SJSA1 (cell line): ENCODE data around the gene IKZF1. TPM values are rescaled to one million over a fixed set of nuclear protein-coding genes. Genes with fewer than 3 reads are reported as not detected.

Experiments
- DNase-seq, 2 experiments: peaks; one replicate each; pipeline ENCODE4 v3.0.0-alpha.2; 2015 to 2020; ENCODE audit warnings: low spot score in 2 of 2, low read depth in 1 of 2
- H3K27ac ChIP-seq: fragments of 250-450 bp; sonication (Bioruptor Pico); 2 replicates; pipeline ENCODE4 v1.5.1; 2020; ENCODE audit warnings: mild to moderate bottlenecking, moderate library complexity
- H3K27me3 ChIP-seq: fragments of 250-450 bp; sonication (Bioruptor Pico); replicated peaks from 2 replicates; pipeline ENCODE4 v1.5.1; 2020; ENCODE audit warnings: mild to moderate bottlenecking, moderate library complexity
- H3K36me3 ChIP-seq: fragments of 250-450 bp; sonication (Bioruptor Pico); 2 replicates; pipeline ENCODE4 v1.5.1; 2020; ENCODE audit warnings: mild to moderate bottlenecking
- H3K4me1 ChIP-seq: fragments of 250-450 bp; sonication (Bioruptor Pico); replicated peaks from 2 replicates; pipeline ENCODE4 v1.6.1; 2021; ENCODE audit warnings: mild to moderate bottlenecking
- H3K4me3 ChIP-seq: fragments of 250-450 bp; sonication (Bioruptor Pico); 2 replicates; pipeline ENCODE4 v1.5.1; 2020; ENCODE audit warnings: mild to moderate bottlenecking
- H3K9me3 ChIP-seq: fragments of 250-450 bp; sonication (Bioruptor Pico); replicated peaks from 2 replicates; pipeline ENCODE4 v1.5.1; 2020; ENCODE audit warnings: mild to moderate bottlenecking
- total RNA-seq: library from RNA; depleted of rRNA; stranded (reverse); fragments of >200 nt; shearing (Covaris generic); gene quantifications from 2 replicates; pipeline ENCODE4 v1.2.3, GENCODE V29; 2014

The IKZF1 gene
- total RNA-seq, 1 experiment from 2014 or later = not detected

DNA sequence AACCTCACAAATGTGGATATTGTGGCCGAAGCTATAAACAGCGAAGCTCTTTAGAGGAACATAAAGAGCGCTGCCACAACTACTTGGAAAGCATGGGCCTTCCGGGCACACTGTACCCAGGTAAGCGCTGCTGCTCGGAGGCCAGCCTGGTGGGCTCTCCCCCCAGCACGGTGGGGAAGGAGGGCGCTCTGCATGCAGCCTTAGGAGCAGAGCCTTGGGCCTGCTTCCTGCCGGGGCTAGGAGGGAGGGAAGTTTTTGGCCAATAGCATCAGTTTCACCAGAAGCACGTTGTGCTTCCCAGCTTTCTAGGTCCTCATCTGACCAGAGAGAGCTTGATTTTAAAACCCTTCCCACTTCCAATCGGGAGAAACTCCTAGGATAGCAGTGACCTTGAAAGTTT is 82.8 kb downstream of the IKZF1 start:
- no peaks in the 10 kb centered on the region for H3K36me3 ChIP-seq
- H3K4me3 ChIP-seq = no peak overlapping the region
- DNase-seq = no peak
- no peaks in the 10 kb centered on the region for H3K9me3 ChIP-seq
- H3K27ac ChIP-seq = no peak overlapping the region
- H3K4me1 ChIP-seq = no peaks in the 10 kb centered on the region
- peaks cover 4% of the 10 kb centered on the region; the same call in 1 of the 2 replicates for H3K27me3 ChIP-seq

DNA sequence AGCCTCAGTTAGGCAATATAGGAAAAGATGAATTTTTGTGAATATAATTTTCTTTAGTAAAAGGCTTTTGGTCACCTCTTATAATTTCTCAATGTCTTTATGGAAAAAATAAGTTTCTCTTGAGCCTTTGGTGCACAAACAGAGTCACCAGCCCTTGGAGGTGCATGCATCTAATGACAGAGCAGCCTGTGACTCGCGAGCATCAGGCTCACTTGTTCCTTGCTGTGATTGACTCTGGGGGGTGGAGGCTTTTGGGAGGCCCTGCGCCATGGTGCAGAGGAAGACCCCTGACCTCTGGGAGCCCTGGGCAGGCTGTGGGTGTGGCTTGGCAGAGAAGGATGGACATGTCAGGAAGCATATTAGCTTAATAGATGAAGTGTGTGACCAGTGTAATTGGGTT is 85.4 kb downstream of the IKZF1 start:
- no peak overlapping the region for H3K4me3 ChIP-seq
- H3K4me1 ChIP-seq = no peaks in the 10 kb centered on the region
- H3K27ac ChIP-seq = no peak overlapping the region
- H3K27me3 ChIP-seq = peaks cover 4% of the 10 kb centered on the region; the same call in 1 of the 2 replicates
- H3K36me3 ChIP-seq = no peaks in the 10 kb centered on the region
- no peaks in the 10 kb centered on the region for H3K9me3 ChIP-seq
- no peak for DNase-seq

DNA sequence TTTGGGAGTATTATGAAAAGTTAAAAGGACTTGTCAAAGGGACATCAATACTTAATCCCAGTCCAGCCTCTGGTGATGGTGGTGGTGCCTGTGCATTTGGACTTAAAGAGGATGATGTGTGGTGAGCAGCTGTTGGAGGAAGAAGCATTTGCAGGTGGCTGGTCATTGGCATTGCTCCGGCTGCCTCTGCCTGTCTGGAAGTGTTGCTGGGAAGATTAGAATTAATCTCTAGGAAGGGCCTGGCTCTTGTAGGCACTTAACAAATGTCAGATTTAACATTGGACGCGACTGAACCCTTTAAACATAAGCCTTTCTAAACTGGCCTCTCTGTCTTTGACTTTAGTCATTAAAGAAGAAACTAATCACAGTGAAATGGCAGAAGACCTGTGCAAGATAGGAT is 86.9 kb downstream of the IKZF1 start:
- no peaks in the 10 kb centered on the region for H3K9me3 ChIP-seq

DNA sequence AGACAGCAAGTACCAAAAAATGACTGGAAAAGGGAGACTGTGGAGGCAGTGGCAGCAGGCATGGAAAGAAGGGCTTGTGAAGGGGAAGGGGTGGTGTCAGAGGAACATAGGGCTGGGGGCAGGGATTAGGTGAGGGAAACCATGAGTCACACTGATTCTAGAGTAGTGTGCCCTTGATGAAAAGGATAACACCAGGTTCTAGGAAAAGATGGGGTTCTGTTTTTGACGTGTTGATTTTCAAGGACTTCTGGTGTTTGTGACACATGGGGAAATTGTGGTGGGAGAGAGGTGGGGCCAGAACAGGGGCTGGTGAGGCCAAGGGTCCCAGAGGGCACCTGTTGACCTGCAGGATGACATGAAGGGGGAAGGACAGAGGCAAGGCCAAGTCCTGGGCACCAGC is 88.6 kb downstream of the IKZF1 start:
- no peak for DNase-seq
- H3K4me1 ChIP-seq = no peaks in the 10 kb centered on the region
- H3K27ac ChIP-seq = no peak overlapping the region
- H3K4me3 ChIP-seq = no peak overlapping the region
- no peaks in the 10 kb centered on the region for H3K36me3 ChIP-seq
- H3K27me3 ChIP-seq = 0 out of 2 replicates have a peak, but pooled peaks cover under 1% of the 10 kb centered on the region
- no peaks in the 10 kb centered on the region for H3K9me3 ChIP-seq

More for the DNA sequence above, 86.9 kb downstream of the IKZF1 start:
- Histone ChIP-seq H3K27ac (no peak overlapping the region), H3K4me1 (no peaks in the 10 kb centered on the region), H3K4me3 (no peak overlapping the region), H3K27me3 (peaks cover 4% of the 10 kb centered on the region; the same call in 1 of the 2 replicates), H3K36me3 (no peaks in the 10 kb centered on the region)
- no peak for DNase-seq

DNA sequence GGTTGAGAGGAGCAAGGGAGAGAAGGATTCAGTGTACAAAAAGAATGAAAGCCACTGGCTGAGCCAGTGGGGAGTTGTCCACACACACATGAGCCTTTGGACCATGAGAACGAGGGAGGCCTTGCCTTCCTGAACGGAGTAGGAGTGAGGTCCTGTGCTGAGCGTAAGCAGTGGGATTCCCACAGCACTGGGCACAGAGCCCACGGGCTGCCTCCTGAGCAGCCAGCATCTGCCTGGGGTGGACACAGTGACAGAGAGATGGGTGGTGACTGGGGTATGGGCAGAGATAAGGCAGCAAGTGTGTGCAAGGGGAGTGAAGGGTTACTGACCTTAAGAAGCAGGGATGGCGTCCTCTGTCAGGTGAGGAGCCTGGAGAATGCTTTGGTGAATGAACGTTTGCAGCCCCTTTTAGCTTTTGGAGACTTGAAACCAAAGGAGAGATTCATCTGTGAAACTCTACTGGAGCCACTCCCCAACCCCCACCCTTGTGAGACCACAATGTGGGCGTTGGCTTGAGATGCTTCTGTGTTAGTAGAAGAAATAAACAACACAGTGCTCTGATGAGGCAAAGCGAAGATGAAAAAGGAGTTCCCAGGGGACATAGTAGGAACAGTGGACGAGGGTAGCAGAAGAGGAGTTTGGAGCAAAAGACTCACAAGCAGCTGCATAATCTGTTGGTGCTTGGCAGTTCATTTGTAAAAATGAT is 89.2 kb downstream of the IKZF1 start:
- Histone ChIP-seq H3K9me3 (no peaks in the 10 kb centered on the region), H3K27ac (no peak overlapping the region), H3K36me3 (no peaks in the 10 kb centered on the region), H3K4me3 (no peak overlapping the region), H3K4me1 (no peaks in the 10 kb centered on the region), H3K27me3 (0 out of 2 replicates have a peak, but pooled peaks cover 3% of the 10 kb centered on the region)
- DNase-seq = no peak

DNA sequence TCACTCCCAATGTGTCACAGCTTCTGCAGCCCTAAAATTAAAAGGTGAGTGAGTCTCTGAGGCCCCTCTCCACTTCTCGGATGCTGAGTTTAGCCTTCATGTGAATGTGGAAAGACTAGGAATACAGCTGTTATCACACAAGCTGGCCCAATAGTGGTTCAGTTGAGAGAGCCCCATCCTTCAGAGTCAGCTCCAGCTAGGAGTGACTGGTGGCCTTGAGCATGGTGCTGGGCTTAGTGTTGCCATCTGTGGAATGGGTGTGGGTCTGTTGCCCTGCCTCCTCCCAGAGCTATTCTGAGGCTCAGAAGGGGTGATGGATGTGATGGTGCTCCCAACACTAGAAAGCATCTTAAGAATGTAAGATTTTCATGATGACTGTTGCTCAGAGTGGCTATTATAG is 89.8 kb downstream of the IKZF1 start:
- Histone ChIP-seq H3K27me3 (0 out of 2 replicates have a peak, but pooled peaks cover 5% of the 10 kb centered on the region), H3K27ac (no peak overlapping the region), H3K4me1 (no peaks in the 10 kb centered on the region), H3K36me3 (no peaks in the 10 kb centered on the region), H3K9me3 (no peaks in the 10 kb centered on the region), H3K4me3 (no peak overlapping the region)
- DNase-seq = no peak

DNA sequence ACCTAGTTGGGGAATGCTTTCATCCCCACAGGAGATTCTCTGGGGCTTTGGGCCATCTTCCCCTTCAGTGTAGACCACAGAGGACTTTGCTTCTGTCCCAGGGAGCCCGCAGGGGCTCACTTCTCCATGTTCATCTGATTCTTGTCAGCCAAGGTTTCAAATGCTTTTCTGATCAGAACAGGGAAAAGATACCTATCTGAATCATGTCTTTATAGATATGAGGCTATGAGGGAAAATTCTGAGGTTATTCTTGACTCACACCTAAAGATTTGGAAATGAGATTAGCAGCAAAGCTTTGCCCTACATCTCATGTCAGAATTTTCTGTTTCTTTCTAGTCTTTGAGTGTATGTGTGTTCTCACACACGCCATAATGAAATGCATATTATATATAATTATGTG is 92.3 kb downstream of the IKZF1 start:
- Histone ChIP-seq H3K27me3 (peaks cover 8% of the 10 kb centered on the region; the same call in 1 of the 2 replicates), H3K9me3 (no peaks in the 10 kb centered on the region), H3K27ac (no peak overlapping the region), H3K36me3 (no peaks in the 10 kb centered on the region), H3K4me1 (no peaks in the 10 kb centered on the region), H3K4me3 (no peak overlapping the region)
- no peak for DNase-seq

DNA sequence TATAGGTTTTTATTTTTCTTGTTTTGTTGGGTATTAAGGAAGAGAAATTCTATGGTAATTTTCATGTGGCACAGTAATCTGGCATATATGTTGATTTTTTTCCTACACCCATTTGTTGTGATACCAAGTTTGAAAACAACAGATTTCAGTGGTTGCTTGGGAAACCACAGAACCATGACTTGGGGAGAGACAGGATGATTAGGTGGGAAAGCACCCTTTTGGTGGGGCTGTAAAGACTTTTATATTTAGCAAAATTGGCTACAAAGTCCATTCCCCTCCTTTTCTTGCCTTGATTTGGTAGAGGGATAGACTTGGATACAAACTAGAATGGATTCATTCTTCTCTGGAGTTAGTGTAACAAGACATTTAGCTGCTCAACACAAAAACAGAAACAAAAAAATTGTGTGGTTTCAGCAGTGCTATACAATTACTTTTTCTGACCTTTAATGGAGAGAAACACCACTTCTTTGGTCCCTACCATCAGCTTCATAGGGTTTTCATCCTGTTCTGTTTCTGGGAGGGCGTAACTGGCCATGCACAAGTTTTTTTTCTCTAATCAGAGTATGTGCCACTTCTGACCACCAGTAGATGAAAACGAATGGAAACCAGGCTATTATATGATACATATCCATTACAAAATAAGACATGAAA is 92.9 kb downstream of the IKZF1 start:
- no peak for DNase-seq
- H3K36me3 ChIP-seq = no peaks in the 10 kb centered on the region
- no peaks in the 10 kb centered on the region for H3K9me3 ChIP-seq
- no peak overlapping the region for H3K27ac ChIP-seq
- peaks cover 8% of the 10 kb centered on the region; the same call in 1 of the 2 replicates for H3K27me3 ChIP-seq
- no peaks in the 10 kb centered on the region for H3K4me1 ChIP-seq
- H3K4me3 ChIP-seq = no peak overlapping the region

DNA sequence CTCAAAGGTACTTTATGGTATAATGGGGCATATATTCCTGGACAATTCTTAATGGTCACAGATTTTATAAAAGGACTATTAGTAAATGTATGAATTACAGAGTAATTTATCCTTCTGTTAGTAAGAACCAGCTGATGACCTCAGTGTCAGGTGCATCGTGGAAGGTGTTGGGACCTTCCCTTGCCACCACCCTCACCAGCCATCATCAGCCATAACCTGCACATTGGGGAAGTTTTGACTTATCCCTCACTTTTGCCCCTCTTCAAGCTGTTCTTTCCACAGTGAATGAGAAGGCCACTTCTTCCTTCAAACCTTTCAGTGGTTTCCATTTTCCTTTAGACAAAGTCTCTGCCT is 93.4 kb downstream of the IKZF1 start:
- no peaks in the 10 kb centered on the region for H3K4me1 ChIP-seq
- H3K27me3 ChIP-seq = peaks cover 8% of the 10 kb centered on the region
- no peak overlapping the region for H3K27ac ChIP-seq
- no peak overlapping the region for H3K4me3 ChIP-seq
- H3K36me3 ChIP-seq = no peaks in the 10 kb centered on the region
- H3K9me3 ChIP-seq = no peaks in the 10 kb centered on the region
- no peak for DNase-seq

DNA sequence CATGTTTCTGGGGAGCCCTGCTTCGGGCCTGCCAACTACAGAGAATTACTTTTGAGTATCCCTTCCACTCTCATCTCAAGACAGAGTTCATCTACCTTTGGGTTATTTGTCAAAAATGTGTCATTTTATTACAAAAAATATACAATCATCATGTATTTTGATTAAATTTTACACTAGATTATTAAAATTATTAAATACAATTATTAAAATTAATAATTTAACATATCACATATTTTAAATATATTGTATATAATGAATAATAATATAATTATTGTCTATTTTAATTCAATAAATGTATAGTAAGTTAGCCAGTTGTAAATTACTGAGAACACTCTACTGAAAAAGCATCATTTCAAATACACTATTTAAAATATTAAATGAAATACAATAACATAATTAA is 94.7 kb downstream of the IKZF1 start:
- no peak overlapping the region for H3K27ac ChIP-seq
- H3K27me3 ChIP-seq = peaks cover 12% of the 10 kb centered on the region
- no peaks in the 10 kb centered on the region for H3K36me3 ChIP-seq
- H3K4me1 ChIP-seq = no peaks in the 10 kb centered on the region
- H3K9me3 ChIP-seq = no peaks in the 10 kb centered on the region
- H3K4me3 ChIP-seq = no peak overlapping the region
- no peak for DNase-seq

DNA sequence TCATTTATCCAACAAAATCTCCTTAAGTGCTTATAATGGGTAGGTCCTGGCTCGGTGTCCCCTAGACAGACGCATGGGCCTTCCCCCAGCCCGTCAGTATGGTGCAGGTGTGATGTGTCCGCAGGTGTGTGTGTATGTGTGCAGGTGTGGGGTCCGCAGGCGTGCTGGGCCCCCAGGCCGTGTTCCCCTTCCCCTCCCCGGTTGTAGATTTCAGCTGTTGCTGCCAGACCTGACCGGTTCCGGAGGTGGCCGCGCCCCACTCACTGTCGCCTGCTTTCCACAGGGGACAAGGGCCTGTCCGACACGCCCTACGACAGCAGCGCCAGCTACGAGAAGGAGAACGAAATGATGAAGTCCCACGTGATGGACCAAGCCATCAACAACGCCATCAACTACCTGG is 95.1 kb downstream of the IKZF1 start:
- H3K27me3 ChIP-seq = peaks cover 12% of the 10 kb centered on the region
- DNase-seq = no peak
- H3K4me1 ChIP-seq = no peaks in the 10 kb centered on the region
- H3K9me3 ChIP-seq = no peaks in the 10 kb centered on the region
- no peaks in the 10 kb centered on the region for H3K36me3 ChIP-seq
- no peak overlapping the region for H3K27ac ChIP-seq
- no peak overlapping the region for H3K4me3 ChIP-seq

DNA sequence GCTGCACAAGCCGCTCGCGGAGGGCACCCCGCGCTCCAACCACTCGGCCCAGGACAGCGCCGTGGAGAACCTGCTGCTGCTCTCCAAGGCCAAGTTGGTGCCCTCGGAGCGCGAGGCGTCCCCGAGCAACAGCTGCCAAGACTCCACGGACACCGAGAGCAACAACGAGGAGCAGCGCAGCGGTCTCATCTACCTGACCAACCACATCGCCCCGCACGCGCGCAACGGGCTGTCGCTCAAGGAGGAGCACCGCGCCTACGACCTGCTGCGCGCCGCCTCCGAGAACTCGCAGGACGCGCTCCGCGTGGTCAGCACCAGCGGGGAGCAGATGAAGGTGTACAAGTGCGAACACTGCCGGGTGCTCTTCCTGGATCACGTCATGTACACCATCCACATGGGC is 95.6 kb downstream of the IKZF1 start:
- Histone ChIP-seq H3K27me3 (peaks cover 12% of the 10 kb centered on the region), H3K27ac (no peak overlapping the region)
- DNase-seq = no peak

DNA sequence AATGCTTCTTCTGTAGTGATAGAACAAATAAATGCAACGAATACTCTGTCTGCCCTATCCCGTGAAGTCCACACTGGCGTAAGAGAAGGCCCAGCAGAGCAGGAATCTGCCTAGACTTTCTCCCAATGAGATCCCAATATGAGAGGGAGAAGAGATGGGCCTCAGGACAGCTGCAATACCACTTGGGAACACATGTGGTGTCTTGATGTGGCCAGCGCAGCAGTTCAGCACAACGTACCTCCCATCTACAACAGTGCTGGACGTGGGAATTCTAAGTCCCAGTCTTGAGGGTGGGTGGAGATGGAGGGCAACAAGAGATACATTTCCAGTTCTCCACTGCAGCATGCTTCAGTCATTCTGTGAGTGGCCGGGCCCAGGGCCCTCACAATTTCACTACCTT is 99.9 kb downstream of the IKZF1 start:
- no peak for DNase-seq
- H3K27ac ChIP-seq = no peak overlapping the region
- no peak overlapping the region for H3K4me3 ChIP-seq
- H3K9me3 ChIP-seq = no peaks in the 10 kb centered on the region
- H3K36me3 ChIP-seq = no peaks in the 10 kb centered on the region
- H3K4me1 ChIP-seq = no peaks in the 10 kb centered on the region
- peaks cover 7% of the 10 kb centered on the region for H3K27me3 ChIP-seq

More for the DNA sequence above, 95.6 kb downstream of the IKZF1 start:
- H3K4me1 ChIP-seq = no peaks in the 10 kb centered on the region
- H3K36me3 ChIP-seq = no peaks in the 10 kb centered on the region
- H3K4me3 ChIP-seq = no peak overlapping the region
- H3K9me3 ChIP-seq = no peaks in the 10 kb centered on the region

DNA sequence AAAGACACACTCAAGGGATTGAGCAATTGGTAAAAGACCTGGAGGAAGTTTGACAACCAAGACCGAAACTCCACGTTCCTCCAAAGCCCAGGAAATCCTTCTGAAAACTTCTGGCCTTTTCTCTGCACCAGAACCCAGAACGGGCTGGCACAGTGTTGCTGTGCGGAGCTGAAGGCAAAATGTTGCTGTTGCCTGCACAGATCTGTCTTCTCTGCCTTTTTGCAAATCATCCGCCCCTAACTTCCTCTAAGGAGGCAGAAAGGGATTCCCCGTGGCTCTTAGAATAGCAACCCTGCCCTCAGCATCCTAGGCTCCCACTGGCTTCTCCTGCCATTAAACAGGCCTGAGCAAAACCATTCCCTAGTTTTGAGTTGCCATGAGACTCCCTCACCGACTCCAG is 100.7 kb downstream of the IKZF1 start:
- Histone ChIP-seq H3K36me3 (no peaks in the 10 kb centered on the region), H3K27ac (no peak overlapping the region), H3K4me3 (no peak overlapping the region), H3K27me3 (peaks cover 4% of the 10 kb centered on the region), H3K4me1 (no peaks in the 10 kb centered on the region), H3K9me3 (no peaks in the 10 kb centered on the region)
- no peak for DNase-seq
